HG02610 (cell line): ENCODE measurements around the gene PSTPIP2.

Source experiments
- ATAC-seq: cut with Tn5 transposase; IDR thresholded peaks from one replicate; pipeline ENCODE4 v1.9.1; 2021; ENCODE audit warnings: mild to moderate bottlenecking, moderate library complexity; ENCODE audit not compliant: unreplicated experiment

Gene PSTPIP2

GRCh38 chr18:46040033-46040746, 31.9 kb downstream of the PSTPIP2 start:
- no peak for ATAC-seq

GRCh38 chr18:46037512-46038305, 34.4 kb downstream of the PSTPIP2 start:
- no peak for ATAC-seq

GRCh38 chr18:46035696-46036680, 36.1 kb downstream of the PSTPIP2 start:
- no peak for ATAC-seq

- ATAC-seq = no peak
Measured at GRCh38 chr18:46034230-46034629, 37.8 kb downstream of the PSTPIP2 start.

- no peak for ATAC-seq
Measured at GRCh38 chr18:46031741-46032140, 40.3 kb downstream of the PSTPIP2 start.

GRCh38 chr18:46028536-46028891, 43.5 kb downstream of the PSTPIP2 start:
- ATAC-seq = no peak

GRCh38 chr18:46019936-46020335, 52.1 kb downstream of the PSTPIP2 start:
- no peak for ATAC-seq

GRCh38 chr18:46013484-46014189, 58.4 kb downstream of the PSTPIP2 start:
- peak; percentile 87 for ATAC-seq

GRCh38 chr18:46010676-46011075, 61.4 kb downstream of the PSTPIP2 start:
- ATAC-seq = no peak

GRCh38 chr18:46010050-46010449, 62.0 kb downstream of the PSTPIP2 start:
- ATAC-seq = no peak

GRCh38 chr18:46009125-46009840, 62.8 kb downstream of the PSTPIP2 start:
- ATAC-seq = no peak

- no peak for ATAC-seq
Measured at GRCh38 chr18:46008531-46008930, 63.5 kb downstream of the PSTPIP2 start.

GRCh38 chr18:46007165-46007564, 64.9 kb downstream of the PSTPIP2 start:
- no peak for ATAC-seq

- no peak for ATAC-seq
Measured at GRCh38 chr18:46002934-46003333, 69.1 kb downstream of the PSTPIP2 start.

GRCh38 chr18:46001892-46002291, 70.2 kb downstream of the PSTPIP2 start:
- no peak for ATAC-seq

GRCh38 chr18:46001074-46001473, 71.0 kb downstream of the PSTPIP2 start:
- no peak for ATAC-seq

GRCh38 chr18:45999536-45999935, 72.5 kb downstream of the PSTPIP2 start:
- ATAC-seq = no peak

GRCh38 chr18:45998244-45998643, 73.8 kb downstream of the PSTPIP2 start:
- ATAC-seq = peak; percentile 30

GRCh38 chr18:45997700-45998151, 74.3 kb downstream of the PSTPIP2 start:
- peak; percentile 87 for ATAC-seq

- no peak for ATAC-seq
Measured at GRCh38 chr18:45995461-45995860, 76.6 kb downstream of the PSTPIP2 start.
